Measurements from ENCODE around the gene CACNA1C.

CACNA1C gene

DNA sequence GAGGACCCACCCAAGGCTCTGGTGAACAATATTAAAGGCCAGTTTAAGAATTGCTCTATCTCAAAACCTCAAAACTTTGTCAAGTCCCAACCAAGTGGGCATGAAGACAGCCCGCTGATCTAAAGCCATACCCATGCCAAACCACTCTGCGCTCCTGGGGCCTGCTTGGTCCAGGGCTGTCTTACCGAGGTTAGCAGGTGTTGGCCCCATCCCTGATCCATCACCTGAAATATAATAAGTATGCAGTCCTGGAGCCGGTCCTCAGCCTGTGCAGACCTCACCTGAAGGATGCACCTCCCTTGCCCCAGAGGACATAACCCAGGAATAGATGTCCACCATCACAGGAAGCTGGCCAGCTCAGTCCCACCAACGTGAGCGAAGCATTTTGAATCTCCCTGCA, 543.7 kb downstream of the CACNA1C start:
- H3K27ac ChIP-seq, result no peak overlapping the region
- TF ChIP-seq, protein P1, sequence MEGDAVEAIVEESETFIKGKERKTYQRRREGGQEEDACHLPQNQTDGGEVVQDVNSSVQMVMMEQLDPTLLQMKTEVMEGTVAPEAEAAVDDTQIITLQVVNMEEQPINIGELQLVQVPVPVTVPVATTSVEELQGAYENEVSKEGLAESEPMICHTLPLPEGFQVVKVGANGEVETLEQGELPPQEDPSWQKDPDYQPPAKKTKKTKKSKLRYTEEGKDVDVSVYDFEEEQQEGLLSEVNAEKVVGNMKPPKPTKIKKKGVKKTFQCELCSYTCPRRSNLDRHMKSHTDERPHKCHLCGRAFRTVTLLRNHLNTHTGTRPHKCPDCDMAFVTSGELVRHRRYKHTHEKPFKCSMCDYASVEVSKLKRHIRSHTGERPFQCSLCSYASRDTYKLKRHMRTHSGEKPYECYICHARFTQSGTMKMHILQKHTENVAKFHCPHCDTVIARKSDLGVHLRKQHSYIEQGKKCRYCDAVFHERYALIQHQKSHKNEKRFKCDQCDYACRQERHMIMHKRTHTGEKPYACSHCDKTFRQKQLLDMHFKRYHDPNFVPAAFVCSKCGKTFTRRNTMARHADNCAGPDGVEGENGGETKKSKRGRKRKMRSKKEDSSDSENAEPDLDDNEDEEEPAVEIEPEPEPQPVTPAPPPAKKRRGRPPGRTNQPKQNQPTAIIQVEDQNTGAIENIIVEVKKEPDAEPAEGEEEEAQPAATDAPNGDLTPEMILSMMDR (conservative IDR thresholded peaks at IDR 0.05), result no peak
- no peak for TF ChIP-seq ZFX (IDR thresholded peaks at IDR 0.05)

DNA sequence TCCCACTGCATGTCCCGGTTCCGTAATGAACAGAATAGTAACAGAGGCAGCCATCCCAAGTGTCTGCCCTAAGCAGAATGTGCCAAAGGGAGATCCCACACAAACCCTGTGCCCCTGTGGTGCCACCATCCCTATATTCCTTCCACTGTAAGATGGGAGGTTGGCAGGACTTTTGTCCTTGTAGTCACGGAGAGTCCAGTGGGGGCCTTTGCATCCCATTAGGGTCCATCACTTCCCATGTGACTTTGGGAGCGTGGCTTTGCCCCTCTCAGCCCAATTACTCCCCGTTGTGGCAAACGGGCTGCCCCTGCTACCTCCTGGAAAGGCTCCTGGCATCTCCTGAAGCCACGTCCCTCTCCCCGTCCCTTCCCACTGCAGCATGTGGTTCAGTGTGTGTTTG, 552.5 kb downstream of the CACNA1C start:
- TF ChIP-seq, protein P1 (conservative IDR thresholded peaks at IDR 0.05), result no peak
- TF ChIP-seq ZFX (IDR thresholded peaks at IDR 0.05), result no peak
- H3K27ac ChIP-seq, result no peak overlapping the region

DNA sequence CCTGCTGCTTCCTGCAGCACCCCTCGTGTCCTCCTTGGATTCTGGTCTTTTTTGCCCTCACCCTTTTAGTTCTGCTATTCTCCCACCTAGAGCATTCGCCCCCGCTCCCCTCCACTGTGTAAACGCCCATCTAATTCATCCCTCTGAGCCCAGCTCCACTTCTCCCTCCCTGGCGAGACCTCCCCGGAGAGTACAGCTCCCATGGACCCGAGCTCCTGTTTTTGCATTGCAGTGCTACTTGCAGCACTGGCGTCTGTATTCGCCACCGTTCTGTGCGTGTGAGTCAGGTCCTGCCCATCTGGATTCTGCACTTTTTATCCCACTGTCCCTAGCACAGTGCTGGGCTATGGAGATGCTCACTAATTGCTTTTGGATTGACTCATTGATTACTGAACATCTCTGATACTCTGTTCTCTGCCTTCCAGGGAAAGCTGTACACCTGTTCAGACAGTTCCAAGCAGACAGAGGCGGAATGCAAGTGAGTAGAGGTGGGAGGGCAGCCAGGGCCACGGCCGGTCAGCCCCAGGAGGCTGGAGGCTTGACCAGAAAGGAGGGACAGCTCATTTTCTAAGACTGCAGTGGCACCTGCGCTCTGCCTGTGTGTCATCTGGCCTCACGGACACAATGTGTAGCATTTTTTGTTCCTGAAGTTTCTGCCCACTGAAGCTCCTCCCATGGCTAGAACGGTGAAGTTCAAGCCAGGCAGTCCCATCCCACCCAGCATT, 553.6 kb downstream of the CACNA1C start:
- TF ChIP-seq, protein P1 (conservative IDR thresholded peaks at IDR 0.05), result no peak
- TF ChIP-seq ZFX (IDR thresholded peaks at IDR 0.05), result no peak

DNA sequence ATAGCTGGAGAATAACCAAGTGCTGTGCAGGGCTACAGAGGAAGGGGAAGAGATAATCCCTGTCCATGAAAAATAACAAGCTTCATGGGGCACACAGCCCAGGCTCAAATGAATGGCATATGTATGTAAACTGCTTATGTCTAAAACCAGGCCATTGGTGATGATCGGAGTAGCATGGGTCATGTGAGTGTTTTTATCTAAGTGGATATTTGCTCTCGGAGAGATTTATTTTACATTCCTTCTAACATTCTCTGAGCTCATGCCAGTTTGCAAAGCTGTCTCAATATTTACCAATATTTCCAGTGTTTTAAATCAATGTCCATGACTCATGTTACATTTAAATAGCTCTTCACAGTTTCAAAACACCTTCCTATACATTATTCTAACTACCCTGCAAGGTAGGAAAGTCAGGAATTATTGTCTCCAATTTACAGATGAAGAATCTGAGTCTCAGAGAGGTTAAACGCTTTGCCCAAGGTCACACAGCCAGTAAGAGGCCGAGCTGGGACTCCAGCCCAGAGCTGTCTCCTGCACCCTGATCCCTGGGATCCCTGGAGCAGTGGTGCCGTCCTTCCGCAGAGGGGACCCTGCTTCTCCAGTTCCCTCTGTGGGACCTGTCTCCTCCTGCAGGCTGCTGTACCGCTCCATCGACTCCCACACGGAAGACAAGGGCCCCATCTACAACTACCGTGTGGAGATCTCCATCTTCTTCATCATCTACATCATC, 555.3 kb downstream of the CACNA1C start:
- H3K27ac ChIP-seq, result no peak overlapping the region
- no peak for TF ChIP-seq ZFX (IDR thresholded peaks at IDR 0.05)
- TF ChIP-seq, protein P1 (conservative IDR thresholded peaks at IDR 0.05), result no peak

More for the DNA sequence above, 553.6 kb downstream of the CACNA1C start:
- H3K27ac ChIP-seq, result no peak overlapping the region

DNA sequence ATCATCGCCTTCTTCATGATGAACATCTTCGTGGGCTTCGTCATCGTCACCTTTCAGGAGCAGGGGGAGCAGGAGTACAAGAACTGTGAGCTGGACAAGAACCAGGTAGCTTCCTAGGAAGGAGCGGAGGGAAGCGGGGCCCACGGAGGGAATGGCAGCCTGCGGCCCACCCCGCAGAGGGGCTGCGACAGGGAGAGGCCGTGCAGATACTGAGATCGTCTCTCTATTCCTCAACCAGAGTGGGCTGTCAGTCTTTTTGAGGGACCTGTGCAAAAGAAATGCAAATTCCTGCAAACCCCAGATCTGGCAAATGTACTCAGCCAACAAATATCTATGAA, 555.8 kb downstream of the CACNA1C start:
- no peak overlapping the region for H3K27ac ChIP-seq
- TF ChIP-seq, protein P1 (conservative IDR thresholded peaks at IDR 0.05), result no peak
- no peak for TF ChIP-seq ZFX (IDR thresholded peaks at IDR 0.05)

DNA sequence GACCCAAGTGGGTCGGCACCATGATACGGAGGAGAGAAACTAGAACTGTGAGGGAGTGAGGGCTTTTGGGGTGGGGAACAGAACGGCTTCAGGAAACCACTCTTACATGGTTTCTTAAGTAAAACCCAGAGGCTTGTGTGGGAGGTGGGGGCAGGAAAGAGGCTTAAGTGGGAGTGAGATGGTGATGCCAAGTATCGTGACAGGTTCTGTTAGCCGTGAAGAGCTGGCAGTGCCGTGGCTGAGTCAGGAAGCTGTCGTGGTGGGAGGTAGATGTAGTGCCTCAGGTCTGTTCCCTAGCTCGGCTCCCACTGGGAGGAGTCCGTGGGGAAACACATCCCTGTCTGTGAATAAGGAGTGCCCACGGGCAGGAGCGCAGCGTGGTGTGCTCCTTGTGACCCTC, 556.2 kb downstream of the CACNA1C start:
- no peak overlapping the region for H3K27ac ChIP-seq
- TF ChIP-seq ZFX (IDR thresholded peaks at IDR 0.05), result no peak
- TF ChIP-seq, protein P1 (conservative IDR thresholded peaks at IDR 0.05), result no peak

DNA sequence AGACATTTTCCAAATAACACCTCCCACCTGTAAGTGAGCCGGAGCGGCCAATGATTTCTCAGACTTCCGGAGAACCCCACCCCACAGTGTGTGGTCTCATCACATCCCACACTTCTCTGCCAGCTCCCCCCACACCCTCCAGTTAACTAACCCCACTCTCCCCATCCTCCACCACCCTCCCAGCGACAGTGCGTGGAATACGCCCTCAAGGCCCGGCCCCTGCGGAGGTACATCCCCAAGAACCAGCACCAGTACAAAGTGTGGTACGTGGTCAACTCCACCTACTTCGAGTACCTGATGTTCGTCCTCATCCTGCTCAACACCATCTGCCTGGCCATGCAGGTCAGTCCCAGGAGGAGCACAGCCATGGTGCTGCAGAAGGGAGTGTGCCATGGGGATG, 557.6 kb downstream of the CACNA1C start:
- TF ChIP-seq ZFX (IDR thresholded peaks at IDR 0.05), result no peak
- TF ChIP-seq, protein P1 (conservative IDR thresholded peaks at IDR 0.05), result no peak
- no peak overlapping the region for H3K27ac ChIP-seq

Measured in C4-2B (cell line).